ENCODE data around the gene C19orf38.

Gene C19orf38

DNA sequence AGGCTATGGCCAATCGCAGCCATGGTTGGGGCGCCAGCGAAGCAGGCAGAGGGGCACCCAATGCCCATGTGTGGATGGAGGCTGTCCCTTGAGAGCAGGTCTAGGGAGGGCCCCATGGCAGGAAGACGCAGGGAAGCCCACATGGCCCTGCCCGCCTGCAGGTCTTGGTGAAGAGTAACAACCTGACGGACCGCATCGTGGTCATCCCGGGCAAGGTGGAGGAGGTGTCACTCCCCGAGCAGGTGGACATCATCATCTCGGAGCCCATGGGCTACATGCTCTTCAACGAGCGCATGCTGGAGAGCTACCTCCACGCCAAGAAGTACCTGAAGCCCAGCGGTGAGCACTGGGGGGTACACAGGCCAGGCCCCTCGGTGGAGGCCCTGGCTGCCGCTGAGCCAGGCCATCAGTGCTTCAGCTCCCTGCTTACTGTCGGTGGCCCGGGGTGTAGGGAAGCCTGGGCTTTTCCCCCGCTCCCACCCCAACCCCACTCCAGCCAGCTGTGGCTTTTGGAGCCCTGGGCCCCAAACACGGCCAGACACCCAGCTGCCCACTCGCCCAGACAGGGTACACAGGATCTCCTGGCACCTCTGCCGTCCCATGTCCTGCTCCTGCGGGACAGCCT is 65.6 kb downstream of the C19orf38 start:
- no peak for DNase-seq

DNA sequence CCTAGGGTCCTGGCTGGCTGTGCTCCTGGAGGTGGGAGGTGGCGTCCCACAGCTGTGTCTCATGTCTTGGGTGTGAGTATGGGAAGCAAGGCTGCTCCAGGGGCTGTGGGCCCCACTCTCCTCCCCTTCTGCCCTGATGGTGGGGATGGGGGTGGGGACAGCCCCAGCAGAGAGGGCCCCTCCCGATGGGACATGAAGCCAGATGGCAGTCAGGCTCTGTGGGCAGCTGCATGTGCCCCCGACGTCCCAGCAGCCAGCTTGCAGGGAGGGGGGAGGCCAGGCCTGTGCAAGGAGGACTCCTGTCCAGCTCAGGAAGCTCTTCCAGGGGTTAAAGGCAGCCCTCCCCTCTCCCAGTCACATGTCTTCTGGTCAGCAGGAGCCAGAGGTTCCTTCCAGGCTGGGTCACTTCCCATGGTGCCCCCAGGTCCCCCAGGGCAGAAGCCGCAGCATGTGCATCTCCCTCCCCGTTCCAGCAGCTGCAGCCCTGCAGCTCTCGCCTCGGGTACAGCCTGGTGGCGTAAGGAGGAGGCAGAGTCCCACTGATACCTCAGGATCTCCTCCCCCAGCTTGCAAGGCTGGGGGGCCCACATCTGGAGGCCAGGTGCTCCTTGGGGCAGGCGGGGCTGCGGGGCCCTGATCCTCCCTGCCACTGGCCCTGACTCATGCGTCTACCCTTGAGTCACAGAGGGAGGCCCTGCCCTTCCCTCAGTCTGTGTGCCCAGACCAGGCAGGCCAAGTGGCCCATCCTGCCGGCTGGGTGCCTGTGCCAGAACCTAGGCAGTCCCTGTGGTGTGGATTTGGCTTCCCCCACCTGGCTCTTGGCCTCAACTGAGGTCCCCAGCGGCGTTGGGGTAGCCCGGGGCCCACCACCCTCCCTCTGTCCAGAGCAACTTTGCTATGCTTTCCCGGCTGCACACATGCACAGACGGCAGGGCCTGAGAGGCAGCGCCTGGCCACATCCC is 67.2 kb downstream of the C19orf38 start:
- DNase-seq = no peak

DNA sequence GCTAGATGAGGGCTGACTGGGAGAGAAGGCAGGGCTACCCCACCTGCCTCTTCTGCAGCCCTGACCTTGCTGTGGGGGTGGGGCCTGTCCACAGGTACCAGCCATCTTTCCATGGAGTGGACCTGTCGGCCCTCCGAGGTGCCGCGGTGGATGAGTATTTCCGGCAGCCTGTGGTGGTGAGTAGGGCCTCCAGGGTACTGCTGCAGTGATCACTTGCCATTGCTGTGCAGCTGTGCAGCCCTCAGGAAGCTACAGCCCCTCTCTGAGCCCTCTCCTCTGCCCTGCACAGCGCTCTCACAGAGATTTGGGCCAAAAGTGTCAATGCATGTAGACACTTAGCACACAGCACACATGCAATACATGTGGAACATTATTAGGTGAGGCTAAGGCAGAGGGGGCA is 68.4 kb downstream of the C19orf38 start:
- no peak for DNase-seq

DNA sequence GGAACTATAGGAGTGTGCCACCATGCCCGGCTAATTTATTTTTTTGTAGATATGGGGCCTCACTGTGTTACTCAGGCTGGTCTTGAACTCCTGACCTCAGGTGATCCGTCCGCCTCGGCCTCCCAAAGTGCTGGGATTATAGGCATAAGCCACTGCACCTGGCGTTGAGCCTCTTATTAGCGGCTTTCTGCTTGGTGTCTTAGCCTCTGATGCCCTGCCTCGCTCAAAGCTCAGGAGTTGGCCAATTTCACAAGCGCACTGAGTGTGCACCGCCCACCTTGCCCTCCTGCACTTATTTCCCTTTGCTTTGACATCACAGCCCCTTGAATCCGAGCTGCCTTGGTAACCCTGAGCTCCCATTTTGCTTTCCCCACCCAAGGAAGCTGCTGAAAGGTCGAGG is 70.1 kb downstream of the C19orf38 start:
- no peak for DNase-seq

All from NCI-H2081 treated with DMSO at 0.1 percent for 48 hours (cell line).